Measurements from ENCODE around the gene C6orf47.

The C6orf47 gene

GRCh38 chr6:31634131-31634530 lies 26.4 kb downstream of the C6orf47 start:
- H3K4me3 Mint-ChIP-seq = no peak overlapping the region
- no peaks in the 10 kb centered on the region for H3K27me3 Mint-ChIP-seq
- no peak overlapping the region for H3K27ac Mint-ChIP-seq
- H3K9me3 Mint-ChIP-seq = no peaks in the 10 kb centered on the region
- peaks cover 20% of the 10 kb centered on the region for H3K36me3 Mint-ChIP-seq
- no peaks in the 10 kb centered on the region for H3K4me1 Mint-ChIP-seq

- Mint-ChIP-seq H3K4me1 (no peaks in the 10 kb centered on the region), H3K4me3 (no peak overlapping the region), H3K27ac (no peak overlapping the region), H3K9me3 (no peaks in the 10 kb centered on the region), H3K36me3 (peaks cover 18% of the 10 kb centered on the region), H3K27me3 (no peaks in the 10 kb centered on the region)
Observed at GRCh38 chr6:31633447-31633846, 27.1 kb downstream of the C6orf47 start.

- H3K4me3 Mint-ChIP-seq = no peak overlapping the region
- H3K27me3 Mint-ChIP-seq = no peaks in the 10 kb centered on the region
- no peaks in the 10 kb centered on the region for H3K9me3 Mint-ChIP-seq
- H3K27ac Mint-ChIP-seq = no peak overlapping the region
- peaks cover 21% of the 10 kb centered on the region for H3K36me3 Mint-ChIP-seq
- peaks cover 3% of the 10 kb centered on the region for H3K4me1 Mint-ChIP-seq
Observed at GRCh38 chr6:31632279-31632946, 28.2 kb downstream of the C6orf47 start.

DNA sequence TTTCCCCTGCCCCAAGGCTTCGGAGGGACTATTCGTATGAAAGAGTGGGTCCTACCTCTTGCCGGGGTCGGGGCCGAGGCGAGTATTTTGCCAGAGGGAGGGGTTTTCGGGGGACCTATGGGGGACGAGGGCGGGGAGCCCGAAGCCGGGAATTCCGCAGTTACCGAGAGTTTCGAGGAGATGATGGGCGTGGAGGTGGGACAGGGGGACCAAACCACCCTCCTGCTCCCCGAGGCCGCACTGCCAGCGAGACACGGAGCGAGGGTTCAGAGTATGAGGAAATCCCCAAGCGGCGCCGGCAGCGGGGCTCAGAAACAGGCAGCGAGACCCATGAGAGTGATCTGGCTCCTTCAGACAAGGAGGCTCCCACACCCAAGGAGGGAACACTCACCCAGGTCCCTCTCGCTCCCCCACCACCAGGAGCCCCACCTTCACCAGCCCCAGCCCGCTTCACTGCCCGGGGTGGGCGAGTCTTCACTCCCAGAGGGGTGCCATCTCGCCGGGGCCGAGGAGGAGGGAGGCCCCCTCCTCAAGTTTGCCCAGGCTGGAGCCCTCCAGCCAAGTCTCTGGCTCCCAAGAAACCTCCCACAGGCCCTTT lies 28.8 kb downstream of the C6orf47 start:
- Mint-ChIP-seq H3K4me1 (peaks cover 7% of the 10 kb centered on the region), H3K27me3 (no peaks in the 10 kb centered on the region), H3K9me3 (no peaks in the 10 kb centered on the region), H3K27ac (no peak overlapping the region), H3K4me3 (no peak overlapping the region), H3K36me3 (peaks cover 25% of the 10 kb centered on the region)

- peak overlapping the region; percentile 41 for H3K27ac Mint-ChIP-seq
- peaks cover 7% of the 10 kb centered on the region for H3K4me1 Mint-ChIP-seq
- H3K9me3 Mint-ChIP-seq = no peaks in the 10 kb centered on the region
- peaks cover 26% of the 10 kb centered on the region for H3K36me3 Mint-ChIP-seq
- no peaks in the 10 kb centered on the region for H3K27me3 Mint-ChIP-seq
- no peak overlapping the region for H3K4me3 Mint-ChIP-seq
Observed at GRCh38 chr6:31631209-31631608, 29.4 kb downstream of the C6orf47 start.

GRCh38 chr6:31630177-31630934 lies 30.2 kb downstream of the C6orf47 start:
- peaks cover 27% of the 10 kb centered on the region for H3K36me3 Mint-ChIP-seq

GRCh38 chr6:31629014-31629413 lies 31.6 kb downstream of the C6orf47 start:
- Mint-ChIP-seq H3K27ac (no peak overlapping the region), H3K4me3 (no peak overlapping the region), H3K36me3 (peaks cover 21% of the 10 kb centered on the region), H3K9me3 (no peaks in the 10 kb centered on the region), H3K4me1 (peaks cover 11% of the 10 kb centered on the region), H3K27me3 (no peaks in the 10 kb centered on the region)

More at GRCh38 chr6:31630177-31630934, 30.2 kb downstream of the C6orf47 start:
- no peak overlapping the region for H3K4me3 Mint-ChIP-seq
- peak overlapping the region; percentile 51 for H3K27ac Mint-ChIP-seq
- no peaks in the 10 kb centered on the region for H3K27me3 Mint-ChIP-seq
- H3K4me1 Mint-ChIP-seq = peaks cover 11% of the 10 kb centered on the region
- no peaks in the 10 kb centered on the region for H3K9me3 Mint-ChIP-seq

DNA sequence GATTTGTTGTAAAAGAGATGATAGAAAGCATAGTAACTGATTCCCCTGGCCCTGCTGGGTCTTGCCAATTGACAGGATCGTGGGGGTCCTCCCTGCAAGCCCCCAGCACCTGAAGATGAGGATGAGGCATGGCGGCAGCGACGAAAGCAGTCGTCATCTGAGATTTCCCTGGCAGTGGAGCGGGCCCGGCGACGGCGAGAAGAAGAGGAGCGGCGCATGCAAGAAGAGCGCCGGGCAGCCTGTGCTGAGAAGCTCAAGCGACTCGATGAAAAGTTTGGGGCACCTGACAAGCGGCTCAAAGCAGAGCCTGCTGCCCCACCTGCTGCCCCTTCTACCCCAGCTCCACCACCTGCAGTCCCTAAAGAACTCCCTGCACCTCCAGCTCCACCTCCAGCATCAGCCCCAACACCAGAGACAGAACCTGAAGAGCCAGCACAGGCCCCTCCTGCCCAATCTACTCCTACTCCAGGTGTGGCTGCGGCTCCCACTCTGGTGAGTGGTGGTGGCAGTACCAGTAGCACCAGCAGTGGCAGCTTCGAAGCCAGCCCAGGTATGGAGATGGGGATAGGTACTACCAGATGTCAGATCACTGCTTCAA lies 32.8 kb downstream of the C6orf47 start:
- Mint-ChIP-seq H3K27me3 (no peaks in the 10 kb centered on the region), H3K9me3 (no peaks in the 10 kb centered on the region), H3K27ac (peak overlapping the region; percentile 37), H3K4me3 (no peak overlapping the region), H3K4me1 (peaks cover 16% of the 10 kb centered on the region), H3K36me3 (peaks cover 25% of the 10 kb centered on the region)

- Mint-ChIP-seq H3K9me3 (no peaks in the 10 kb centered on the region), H3K27me3 (no peaks in the 10 kb centered on the region), H3K4me3 (no peak overlapping the region), H3K4me1 (peaks cover 25% of the 10 kb centered on the region), H3K27ac (no peak overlapping the region), H3K36me3 (peaks cover 31% of the 10 kb centered on the region)
Observed at GRCh38 chr6:31626952-31627351, 33.6 kb downstream of the C6orf47 start.

GRCh38 chr6:31624070-31624469 lies 36.5 kb downstream of the C6orf47 start:
- no peaks in the 10 kb centered on the region for H3K27me3 Mint-ChIP-seq
- no peaks in the 10 kb centered on the region for H3K9me3 Mint-ChIP-seq
- peaks cover 36% of the 10 kb centered on the region for H3K4me1 Mint-ChIP-seq
- H3K27ac Mint-ChIP-seq = peak overlapping the region; percentile 32
- peaks cover 27% of the 10 kb centered on the region for H3K36me3 Mint-ChIP-seq
- no peak overlapping the region for H3K4me3 Mint-ChIP-seq

GRCh38 chr6:31622684-31623091 lies 37.9 kb downstream of the C6orf47 start:
- Mint-ChIP-seq H3K4me1 (peaks cover 40% of the 10 kb centered on the region), H3K27me3 (no peaks in the 10 kb centered on the region), H3K9me3 (no peaks in the 10 kb centered on the region), H3K36me3 (peaks cover 27% of the 10 kb centered on the region), H3K27ac (peak overlapping the region; percentile 99), H3K4me3 (peak overlapping the region; percentile 95)

- no peaks in the 10 kb centered on the region for H3K27me3 Mint-ChIP-seq
- peaks cover 34% of the 10 kb centered on the region for H3K4me1 Mint-ChIP-seq
- no peaks in the 10 kb centered on the region for H3K9me3 Mint-ChIP-seq
- H3K4me3 Mint-ChIP-seq = peak overlapping the region; percentile 95
- peak overlapping the region; percentile 99 for H3K27ac Mint-ChIP-seq
- peaks cover 20% of the 10 kb centered on the region for H3K36me3 Mint-ChIP-seq
Observed at GRCh38 chr6:31621991-31622390, 38.6 kb downstream of the C6orf47 start.

DNA sequence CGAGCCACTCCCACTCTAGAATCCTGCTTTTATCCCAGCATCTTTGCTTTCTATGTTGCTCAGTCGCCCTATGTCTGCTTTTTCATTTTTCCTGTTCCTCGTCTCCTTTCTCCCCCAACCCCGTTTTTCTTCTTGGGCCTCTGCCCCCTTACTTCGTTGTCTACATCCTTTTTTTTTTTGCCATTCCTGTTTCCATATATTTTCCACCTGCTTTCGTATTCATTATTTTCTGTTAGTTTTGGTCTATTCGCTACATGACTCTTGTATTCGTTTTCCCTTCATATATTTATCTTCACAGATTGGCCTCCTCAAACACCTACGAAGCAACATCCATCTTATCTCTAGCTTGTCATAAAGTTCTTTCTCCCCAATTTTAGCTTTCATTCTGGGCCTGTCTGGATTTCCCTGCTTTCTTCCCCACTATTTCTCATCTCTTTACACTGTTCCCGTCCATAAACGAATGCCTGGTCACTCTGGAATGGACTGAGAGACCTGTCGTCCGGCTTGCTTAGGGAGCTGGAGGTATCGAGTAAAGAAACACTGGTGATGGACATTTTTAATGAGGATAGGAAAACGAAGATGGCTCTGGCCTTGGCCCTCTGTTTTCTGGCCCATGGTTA lies 39.1 kb downstream of the C6orf47 start:
- peaks cover 18% of the 10 kb centered on the region for H3K36me3 Mint-ChIP-seq
- H3K27ac Mint-ChIP-seq = peak overlapping the region; percentile 99
- peaks cover 40% of the 10 kb centered on the region for H3K4me1 Mint-ChIP-seq
- no peaks in the 10 kb centered on the region for H3K27me3 Mint-ChIP-seq
- no peaks in the 10 kb centered on the region for H3K9me3 Mint-ChIP-seq
- peak overlapping the region; percentile 95 for H3K4me3 Mint-ChIP-seq

- Mint-ChIP-seq H3K36me3 (peaks cover 14% of the 10 kb centered on the region), H3K4me1 (peaks cover 43% of the 10 kb centered on the region), H3K27ac (peak within 1 kb of the TSS; percentile 99), H3K4me3 (peak within 1 kb of the TSS; percentile 95), H3K27me3 (no peaks in the 10 kb centered on the region), H3K9me3 (no peaks in the 10 kb centered on the region)
Observed at GRCh38 chr6:31620586-31621319, 39.8 kb downstream of the C6orf47 start, which contains the start of gene PRRC2A. PRRC2A (plus strand) TSS chr6:31620715; CDS start chr6:31622790, 2,075 bp downstream.
